ENCODE measurements around the gene EFCC1. TPM values are rescaled to one million over a fixed set of nuclear protein-coding genes. Genes with fewer than 3 reads are reported as not detected.
A peak's percentile ranks its signal among the peaks of the same experiment; 100 is the strongest.

Gene EFCC1
- total and polyA plus RNA-seq, 2 experiments from 2014 or later, result 0.23 to 0.50 TPM

DNA sequence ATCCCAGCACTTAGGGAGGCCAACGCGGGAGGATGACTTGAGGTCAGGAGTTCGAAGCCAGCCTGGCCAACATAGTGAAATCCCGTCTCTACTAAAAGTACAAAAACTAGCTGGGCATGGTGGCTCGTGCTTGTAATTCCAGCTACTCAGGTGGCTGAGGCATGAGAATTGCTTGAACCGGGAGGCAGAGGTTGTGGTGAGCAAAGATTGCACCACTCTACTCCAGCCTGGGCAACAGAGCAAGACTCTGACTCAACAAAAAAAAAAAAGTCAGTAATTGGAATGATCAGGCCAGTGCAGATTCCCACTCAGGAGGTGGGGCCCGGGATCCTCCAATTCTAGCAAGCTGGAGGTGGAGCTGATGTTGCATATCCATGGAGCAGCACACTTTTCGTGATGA lies 12.8 kb upstream of the EFCC1 start:
- Histone ChIP-seq H3K4me3 (no peak overlapping the region), H2AFZ (no peak overlapping the region), H3K36me3 (replicated peaks; ENCODE audit: insufficient read depth, low read depth) (no peaks in the 10 kb centered on the region), H3K4me2 (no peak overlapping the region), H4K20me1 (ENCODE audit: insufficient read depth, poor library complexity, severe bottlenecking) (no peaks in the 10 kb centered on the region), H3K79me2 (no peaks in the 10 kb centered on the region), H3K27me3 (peaks cover 8% of the 10 kb centered on the region), H3K9me2 (replicated peaks; ENCODE audit: insufficient read depth) (no peaks in the 10 kb centered on the region), H3K4me1 (ENCODE audit: insufficient read depth) (no peaks in the 10 kb centered on the region), H3K27ac (no peak overlapping the region), H3K9me3 (ENCODE audit: low read depth) (no peaks in the 10 kb centered on the region)
- DNase-seq (ENCODE audit: low spot score), result no peak
- WGBS (ENCODE audit: low lambda C conversion rate, missing lambda C conversion rate), result 92% methylated on average over 8 of the region's 8 CpGs
- TF ChIP-seq EZH2 (IDR thresholded peaks at IDR 0.05; ENCODE audit: borderline replicate concordance), result no peak
- TF ChIP-seq CTCF (IDR thresholded peaks at IDR 0.05; ENCODE audit: poor library complexity), result no peak
- no peak for TF ChIP-seq EZH2phosphoT487 (IDR thresholded peaks at IDR 0.05; ENCODE audit: low read depth, severe bottlenecking, unreplicated experiment)

DNA sequence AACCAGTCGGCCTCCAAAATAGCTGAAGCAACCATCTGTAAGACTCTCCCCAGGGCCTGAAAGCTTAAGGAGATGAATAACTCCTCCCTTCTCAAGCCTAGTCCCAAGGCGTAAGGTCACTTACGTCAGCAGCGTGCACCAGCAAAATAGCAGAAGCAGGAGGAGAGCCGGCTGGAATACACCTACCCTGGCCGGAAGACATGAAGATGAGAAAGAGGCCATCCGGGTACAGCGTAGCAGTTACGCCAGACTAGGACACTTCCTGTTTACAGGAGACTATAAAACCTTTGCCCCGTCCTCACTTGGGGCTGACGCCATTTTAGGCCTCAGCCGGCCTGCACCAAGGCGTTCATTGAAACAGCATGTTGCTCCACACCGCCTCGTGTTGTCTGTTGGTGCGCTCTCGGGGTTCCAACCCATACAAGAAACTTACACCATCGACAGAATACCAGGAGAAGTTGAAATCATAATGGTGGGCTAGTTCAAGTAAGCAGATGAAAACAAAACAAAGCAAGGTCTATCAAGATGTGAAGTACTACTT lies 9.7 kb upstream of the EFCC1 start:
- H3K79me2 ChIP-seq, result no peaks in the 10 kb centered on the region
- no peaks in the 10 kb centered on the region for H3K9me3 ChIP-seq (ENCODE audit: low read depth)
- no peaks in the 10 kb centered on the region for H3K9me2 ChIP-seq (replicated peaks; ENCODE audit: insufficient read depth)
- H3K4me2 ChIP-seq, result no peak overlapping the region
- H3K36me3 ChIP-seq (replicated peaks; ENCODE audit: insufficient read depth, low read depth), result no peaks in the 10 kb centered on the region
- DNase-seq (ENCODE audit: low spot score), result no peak
- H2AFZ ChIP-seq, result no peak overlapping the region
- peaks cover 18% of the 10 kb centered on the region for H3K27me3 ChIP-seq
- no peaks in the 10 kb centered on the region for H4K20me1 ChIP-seq (ENCODE audit: insufficient read depth, poor library complexity, severe bottlenecking)
- peaks cover 3% of the 10 kb centered on the region for H3K4me1 ChIP-seq (ENCODE audit: insufficient read depth)
- TF ChIP-seq CTCF (IDR thresholded peaks at IDR 0.05; ENCODE audit: poor library complexity) (no peak), EZH2 (IDR thresholded peaks at IDR 0.05; ENCODE audit: borderline replicate concordance) (no peak), EZH2phosphoT487 (IDR thresholded peaks at IDR 0.05; ENCODE audit: low read depth, severe bottlenecking, unreplicated experiment) (no peak)
- no peak overlapping the region for H3K27ac ChIP-seq
- 95% methylated on average over 18 of the region's 18 CpGs for WGBS (ENCODE audit: low lambda C conversion rate, missing lambda C conversion rate)
- no peak overlapping the region for H3K4me3 ChIP-seq

DNA sequence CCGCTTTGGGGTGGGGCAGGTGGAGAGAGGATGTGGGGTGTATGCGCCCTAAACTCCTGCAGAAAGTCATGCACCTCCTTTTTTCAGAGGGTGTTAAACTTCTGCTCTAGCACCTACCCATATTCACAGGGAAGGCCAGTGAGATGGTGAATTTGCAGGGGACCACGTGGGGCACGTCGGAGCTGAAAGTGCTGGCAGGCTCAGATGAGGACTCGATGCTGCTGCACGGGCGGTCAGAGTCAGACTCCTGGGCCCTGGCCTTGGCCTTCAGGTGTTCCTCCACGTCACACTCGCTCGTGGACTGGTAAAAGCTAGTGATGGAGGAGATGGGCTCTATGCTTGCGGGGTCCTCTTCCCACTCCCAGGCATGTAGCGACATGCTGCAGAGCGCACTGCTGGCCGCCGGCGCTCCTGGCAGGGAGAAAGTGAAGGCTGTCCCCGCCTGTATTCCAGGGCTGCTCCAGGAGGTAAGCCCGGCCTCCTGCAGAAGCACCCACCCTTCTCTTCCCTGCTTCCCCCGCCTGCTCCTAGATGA lies 8.1 kb upstream of the EFCC1 start:
- Histone ChIP-seq H3K4me1 (ENCODE audit: insufficient read depth) (peaks cover 3% of the 10 kb centered on the region), H3K4me3 (no peak overlapping the region), H3K36me3 (replicated peaks; ENCODE audit: insufficient read depth, low read depth) (no peaks in the 10 kb centered on the region), H4K20me1 (ENCODE audit: insufficient read depth, poor library complexity, severe bottlenecking) (no peaks in the 10 kb centered on the region), H3K79me2 (no peaks in the 10 kb centered on the region), H2AFZ (peak overlapping the region; percentile 69), H3K4me2 (peak overlapping the region; percentile 91), H3K9me2 (replicated peaks; ENCODE audit: insufficient read depth) (no peaks in the 10 kb centered on the region), H3K27me3 (peaks cover 18% of the 10 kb centered on the region), H3K27ac (no peak overlapping the region), H3K9me3 (ENCODE audit: low read depth) (no peaks in the 10 kb centered on the region)
- WGBS (ENCODE audit: low lambda C conversion rate, missing lambda C conversion rate), result 44% methylated on average over 20 of the region's 20 CpGs
- TF ChIP-seq EZH2phosphoT487 (IDR thresholded peaks at IDR 0.05; ENCODE audit: low read depth, severe bottlenecking, unreplicated experiment) (no peak), CTCF (IDR thresholded peaks at IDR 0.05; ENCODE audit: poor library complexity) (no peak), EZH2 (IDR thresholded peaks at IDR 0.05; ENCODE audit: borderline replicate concordance) (no peak)
- DNase-seq (ENCODE audit: low spot score), result no peak
